Activated CD8-positive, alpha-beta memory T cell treated with anti-CD3 and anti-CD28 coated beads, Interleukin-2, amount 50 U/mL, for 4 hours (primary cell): ENCODE measurements around the gene DPH1.
A peak's percentile ranks its signal among the peaks of the same experiment; 100 is the strongest.

Experiments
- DNase-seq: peaks from one replicate; pipeline ENCODE4 v3.0.0-alpha.2; 2020

Gene DPH1

DNA sequence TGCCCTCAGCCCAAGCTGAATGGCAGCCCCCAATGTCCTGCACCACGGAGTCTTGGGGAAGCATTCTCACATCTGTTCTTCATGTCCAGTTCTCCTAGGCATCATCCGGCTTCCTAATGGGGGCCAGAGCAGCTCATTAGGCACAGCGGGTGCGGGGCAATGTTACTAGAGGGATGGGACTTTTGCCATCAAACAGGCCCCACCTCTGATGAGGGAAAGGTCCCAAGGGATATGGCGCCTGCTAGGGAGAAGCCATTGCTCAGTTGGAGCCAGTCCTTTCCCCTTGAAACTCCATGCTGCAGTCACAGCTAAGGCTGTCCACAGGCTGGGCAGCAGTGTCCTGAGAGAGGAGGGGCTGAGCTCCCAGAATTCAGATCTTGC lies 1.7 kb upstream of the DPH1 start:
- DNase-seq = no peak

DNA sequence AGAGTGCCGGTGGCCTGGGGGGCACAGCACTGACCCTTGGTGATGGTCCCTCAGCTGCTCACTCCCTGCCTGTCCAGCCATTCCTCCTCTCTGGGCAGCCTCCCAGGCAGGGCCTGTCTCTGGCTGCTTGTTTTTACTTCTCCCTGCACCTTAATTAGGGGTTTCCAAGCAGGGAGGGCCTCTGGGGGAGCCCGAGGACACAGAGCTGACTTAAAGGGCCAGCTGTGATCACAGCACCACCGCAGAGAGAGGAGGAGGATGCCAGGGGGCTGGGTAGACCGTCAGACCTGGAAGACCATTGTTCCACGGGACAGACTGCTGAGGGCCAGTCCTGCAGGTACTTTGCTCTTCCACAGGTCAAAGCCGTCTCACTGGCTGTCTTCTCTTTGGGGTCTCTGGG lies 1.2 kb upstream of the DPH1 start:
- no peak for DNase-seq

DNA sequence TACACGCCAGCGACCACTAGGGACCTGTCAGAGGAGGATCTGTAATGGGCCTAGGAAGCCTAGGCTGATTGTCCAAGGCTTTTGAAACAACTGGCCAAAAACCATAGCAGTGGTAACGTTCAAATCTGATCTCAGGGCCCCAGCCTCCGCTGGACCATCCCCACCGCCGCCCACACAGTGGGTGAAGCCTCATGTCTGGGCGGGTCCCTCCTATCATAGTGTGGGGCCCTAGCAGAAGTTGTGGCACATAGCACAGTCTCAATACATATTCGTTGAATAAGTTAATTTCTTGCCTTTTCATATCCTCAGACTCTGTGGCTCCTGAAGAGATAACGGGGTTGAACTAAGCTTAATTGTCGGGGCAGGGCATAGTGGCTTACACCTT lies 818 bp downstream of the DPH1 start:
- DNase-seq = peak; percentile 54

DNA sequence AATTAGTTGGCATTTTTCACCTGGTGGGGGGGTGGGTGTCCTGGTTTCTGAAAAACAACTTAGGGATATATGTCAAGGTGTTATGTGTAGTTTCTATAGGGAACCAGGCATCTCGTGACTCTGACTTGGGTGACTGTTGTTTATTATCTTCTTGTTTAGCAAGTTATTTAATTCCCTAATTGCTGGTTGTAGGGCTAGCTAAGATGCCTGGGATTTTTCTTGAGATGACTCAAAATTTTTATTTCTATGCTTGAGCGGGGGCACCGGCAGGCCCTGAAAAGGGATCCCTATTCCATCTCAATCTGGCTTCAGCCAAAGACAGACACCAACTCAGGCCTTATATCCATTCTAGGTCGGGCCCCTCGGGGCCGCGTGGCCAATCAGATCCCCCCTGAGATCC lies 3.2 kb downstream of the DPH1 start:
- DNase-seq = no peak

DNA sequence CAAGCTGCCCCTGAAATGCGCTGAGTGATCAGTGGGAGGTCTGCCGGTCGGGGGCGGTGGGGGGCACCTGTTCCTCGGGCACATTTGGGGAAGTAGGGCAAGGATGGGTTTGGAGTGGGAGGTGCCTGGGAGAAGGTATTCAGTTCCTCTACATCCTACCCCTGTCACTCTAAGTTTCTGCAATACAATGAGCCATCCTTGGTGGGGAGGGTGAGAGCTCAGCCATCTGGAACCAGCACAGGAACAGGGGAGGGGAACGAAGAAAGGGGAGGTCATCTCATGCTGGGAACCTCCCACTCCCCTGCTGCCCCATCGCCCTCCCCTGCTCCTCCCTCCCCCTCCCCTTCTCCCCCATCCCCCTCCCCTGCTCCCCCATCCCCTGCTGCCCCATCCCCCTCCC lies 4.2 kb downstream of the DPH1 start:
- DNase-seq = no peak

DNA sequence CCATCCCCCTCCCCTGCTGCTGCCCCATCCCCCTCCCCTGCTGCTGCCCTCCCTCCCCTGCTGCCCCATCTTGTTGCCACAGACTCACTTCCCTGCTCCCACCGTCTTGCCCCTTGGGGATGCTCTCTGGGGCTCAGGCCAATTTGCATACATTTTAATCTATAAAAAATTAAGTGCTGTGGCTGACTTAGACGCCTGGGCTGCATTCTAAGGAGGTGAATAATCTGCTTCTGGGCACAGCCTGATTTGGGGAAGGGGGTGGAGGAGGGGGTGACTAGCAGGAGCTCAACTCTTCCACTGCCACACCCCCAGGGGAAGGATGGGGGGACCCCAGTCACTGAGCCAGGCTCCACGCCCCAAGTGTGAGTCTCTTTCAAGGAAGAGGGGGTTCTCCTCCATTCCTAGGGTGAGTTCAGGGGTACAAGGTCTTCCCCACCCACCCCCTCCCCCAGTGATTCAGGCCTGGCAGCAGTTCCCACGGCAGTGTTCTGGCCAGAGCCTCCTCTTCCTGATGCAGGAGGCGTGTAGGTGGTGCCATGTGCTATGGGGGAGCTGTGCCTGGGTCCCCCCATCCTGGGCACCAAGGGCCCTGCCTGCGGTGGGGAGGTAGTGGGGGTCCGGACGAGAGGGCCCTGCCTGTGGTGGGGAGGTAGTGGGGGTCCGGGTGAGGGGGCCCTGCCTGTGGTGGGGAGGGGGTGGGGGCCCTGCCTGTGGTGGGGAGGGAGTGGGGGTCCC lies 5.0 kb downstream of the DPH1 start:
- no peak for DNase-seq

DNA sequence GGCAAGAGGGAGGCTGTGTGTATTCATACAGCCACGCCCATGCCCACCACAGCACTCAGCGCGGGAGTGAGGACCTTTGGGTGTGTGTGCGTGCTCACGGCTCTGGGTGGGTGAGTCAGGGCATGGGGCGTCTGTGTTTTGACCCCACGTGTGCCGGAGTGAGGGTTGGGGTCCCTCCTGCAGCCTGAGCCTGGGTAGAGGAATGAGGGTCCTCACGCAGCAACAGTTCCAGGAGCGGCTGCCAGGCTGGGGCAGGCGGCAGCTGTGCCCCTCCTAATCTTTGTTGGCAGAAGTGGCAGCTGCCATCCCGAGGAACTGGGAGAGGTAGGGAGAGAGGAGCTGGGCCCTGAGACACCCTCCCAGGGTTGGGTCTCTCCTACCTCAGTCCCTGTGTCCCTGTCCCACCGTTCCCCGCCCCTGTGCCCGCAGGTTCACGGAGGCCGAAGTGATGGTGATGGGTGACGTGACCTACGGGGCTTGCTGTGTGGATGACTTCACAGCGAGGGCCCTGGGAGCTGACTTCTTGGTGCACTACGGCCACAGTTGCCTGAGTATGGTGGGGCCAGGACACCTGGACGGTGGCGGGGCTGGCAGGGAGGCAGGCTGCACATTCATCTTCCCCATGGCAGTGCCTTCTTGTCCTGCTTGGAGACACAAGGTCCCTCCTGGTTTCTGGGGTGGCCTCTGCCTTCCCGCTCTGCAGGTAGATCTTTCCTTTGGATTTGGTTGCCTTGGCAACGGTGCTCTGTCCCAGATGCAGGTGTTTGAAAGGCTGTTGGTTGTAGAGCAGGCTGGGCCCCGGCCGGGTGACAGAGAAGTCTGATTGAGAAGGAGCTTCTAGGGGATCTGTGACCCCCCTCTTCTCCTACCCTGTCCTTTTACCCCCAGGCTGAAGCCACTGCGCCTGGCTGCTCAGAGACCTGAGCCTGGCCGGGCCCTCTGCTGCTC lies 5.9 kb downstream of the DPH1 start:
- DNase-seq = no peak

DNA sequence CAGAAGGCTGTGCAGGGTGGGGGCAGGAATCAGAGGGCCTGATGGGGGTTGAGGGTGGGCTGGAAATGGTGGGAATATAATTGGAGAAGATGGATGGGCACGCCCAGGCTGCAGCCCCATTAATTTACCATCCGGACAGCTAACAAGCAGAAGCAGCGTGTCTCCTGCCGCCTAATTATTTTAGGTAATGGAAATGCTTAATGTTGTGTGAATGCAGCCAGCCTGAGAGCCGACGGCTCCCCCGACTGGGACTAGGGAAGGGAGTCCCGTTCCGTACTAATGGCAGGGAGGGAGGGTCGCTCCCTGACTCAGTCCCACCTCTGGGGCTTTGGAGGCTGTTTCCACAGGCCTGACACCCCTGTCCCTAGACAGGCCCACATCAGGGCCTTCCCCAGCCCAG lies 7.2 kb downstream of the DPH1 start:
- no peak for DNase-seq

DNA sequence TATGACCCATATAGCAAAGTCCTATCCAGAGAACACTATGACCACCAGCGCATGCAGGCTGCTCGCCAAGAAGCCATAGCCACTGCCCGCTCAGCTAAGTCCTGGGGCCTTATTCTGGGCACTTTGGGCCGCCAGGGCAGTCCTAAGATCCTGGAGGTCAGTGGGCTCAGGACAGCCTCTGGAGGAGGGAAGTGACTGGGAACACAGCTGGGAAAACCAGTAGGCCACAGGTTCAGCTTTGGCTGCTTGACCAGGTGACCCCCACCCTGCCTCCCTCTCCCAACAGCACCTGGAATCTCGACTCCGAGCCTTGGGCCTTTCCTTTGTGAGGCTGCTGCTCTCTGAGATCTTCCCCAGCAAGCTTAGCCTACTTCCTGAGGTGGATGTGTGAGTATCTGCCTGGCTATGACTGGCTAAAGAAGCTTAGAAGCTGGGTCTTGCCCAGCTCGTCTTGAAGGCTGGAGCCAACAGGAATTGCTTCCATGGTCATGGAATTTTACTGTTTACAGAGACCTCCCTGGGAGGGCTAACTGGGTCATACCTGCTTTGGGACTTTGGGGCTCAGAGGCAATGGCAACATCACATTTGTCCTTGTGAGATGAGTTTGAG lies 10.4 kb downstream of the DPH1 start:
- no peak for DNase-seq

DNA sequence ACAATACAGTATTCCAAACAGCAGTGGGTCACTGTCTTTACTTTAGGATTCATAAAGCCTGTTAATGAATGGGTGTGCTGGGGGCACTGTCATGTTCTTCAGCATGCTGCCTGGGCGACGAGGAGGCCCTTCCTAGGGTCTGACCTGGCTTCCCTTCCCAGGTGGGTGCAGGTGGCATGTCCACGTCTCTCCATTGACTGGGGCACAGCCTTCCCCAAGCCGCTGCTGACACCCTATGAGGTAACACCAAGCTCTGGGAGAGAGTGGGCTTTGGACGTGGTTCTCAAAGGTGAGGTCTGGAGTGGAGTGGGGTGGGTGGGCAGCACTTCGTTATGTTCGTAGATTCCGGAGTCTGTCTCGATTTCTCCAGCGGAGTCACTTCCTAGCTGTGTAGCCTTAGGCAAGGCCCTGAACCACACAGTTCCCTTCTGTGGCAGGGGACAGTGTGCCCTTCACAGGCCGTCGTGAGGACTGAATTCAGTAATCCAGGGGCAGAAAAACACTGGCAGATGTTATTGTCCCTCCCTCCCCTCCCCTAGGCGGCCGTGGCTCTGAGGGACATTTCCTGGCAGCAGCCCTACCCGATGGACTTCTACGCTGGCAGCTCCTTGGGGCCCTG lies 11.1 kb downstream of the DPH1 start:
- no peak for DNase-seq

DNA sequence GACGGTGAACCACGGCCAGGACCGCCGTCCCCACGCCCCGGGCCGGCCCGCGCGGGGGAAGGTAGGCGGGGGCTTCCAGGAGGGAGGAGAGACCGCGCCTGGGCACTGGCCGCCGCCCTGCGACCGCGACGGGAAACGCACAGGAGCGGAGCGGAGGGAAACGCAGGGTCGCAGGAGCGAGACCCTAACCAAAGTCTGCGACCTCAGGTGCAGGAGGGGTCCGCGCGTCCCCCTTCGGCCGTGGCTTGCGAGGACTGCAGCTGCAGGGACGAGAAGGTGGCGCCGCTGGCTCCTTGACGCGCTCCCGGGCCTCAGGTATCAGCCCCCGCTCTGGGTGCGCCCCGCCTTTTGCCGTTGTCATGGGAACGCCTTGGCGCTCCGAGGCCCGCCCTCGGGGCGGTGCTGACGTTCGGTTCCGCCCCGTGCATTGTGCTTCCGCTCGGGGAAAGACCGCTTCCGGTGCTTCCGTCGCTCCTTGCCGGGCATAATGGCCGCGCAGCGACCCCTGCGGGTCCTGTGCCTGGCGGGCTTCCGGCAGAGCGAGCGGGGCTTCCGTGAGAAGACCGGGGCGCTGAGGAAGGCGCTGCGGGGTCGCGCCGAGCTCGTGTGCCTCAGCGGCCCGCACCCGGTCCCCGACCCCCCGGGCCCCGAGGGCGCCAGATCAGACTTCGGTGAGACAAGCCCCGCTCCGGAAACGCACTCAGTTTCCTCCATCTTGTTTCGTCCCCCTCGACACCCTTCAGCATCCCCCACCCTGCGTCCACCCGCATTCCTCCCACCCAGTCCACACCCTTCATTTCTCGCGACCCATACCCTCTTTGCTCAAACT lies 11.8 kb downstream of the DPH1 start, which contains the start of gene OVCA2:
OVCA2 (plus strand) TSS at position 462 of the 829 bp plus-strand sequence; CDS start at position 488, 26 bp downstream.
- peak; percentile 98 for DNase-seq

DNA sequence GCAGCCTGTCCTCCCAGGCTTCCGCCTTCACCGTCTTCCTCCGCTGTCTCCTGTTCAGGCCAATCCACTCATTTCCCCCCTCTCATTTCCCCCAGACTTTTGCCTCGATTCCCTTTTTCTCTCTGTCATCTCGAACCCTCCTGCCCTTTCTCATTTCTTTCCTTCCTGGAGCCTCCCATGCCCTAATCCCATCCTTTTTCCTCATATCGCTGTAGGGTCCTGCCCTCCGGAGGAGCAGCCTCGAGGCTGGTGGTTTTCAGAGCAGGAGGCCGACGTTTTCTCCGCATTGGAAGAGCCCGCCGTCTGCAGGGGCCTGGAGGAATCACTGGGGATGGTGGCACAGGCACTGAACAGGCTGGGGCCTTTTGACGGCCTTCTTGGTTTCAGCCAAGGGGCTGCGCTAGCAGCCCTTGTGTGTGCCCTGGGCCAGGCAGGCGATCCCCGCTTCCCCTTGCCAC lies 12.5 kb downstream of the DPH1 start:
- DNase-seq = no peak

DNA sequence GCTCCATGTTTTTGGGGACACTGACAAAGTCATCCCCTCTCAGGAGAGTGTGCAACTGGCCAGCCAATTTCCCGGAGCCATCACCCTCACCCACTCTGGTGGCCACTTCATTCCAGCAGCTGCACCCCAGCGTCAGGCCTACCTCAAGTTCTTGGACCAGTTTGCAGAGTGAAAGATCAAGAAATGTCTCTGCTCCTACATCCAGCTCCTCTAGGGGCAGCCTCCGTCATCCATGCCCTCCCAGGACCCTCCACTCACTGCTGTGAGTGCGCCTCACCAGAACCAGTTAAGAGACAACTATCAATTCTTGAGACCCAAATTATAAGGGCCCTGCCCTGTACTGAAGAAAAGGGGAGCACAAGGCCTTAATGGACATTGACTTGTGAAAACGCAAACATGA lies 13.0 kb downstream of the DPH1 start:
- no peak for DNase-seq

DNA sequence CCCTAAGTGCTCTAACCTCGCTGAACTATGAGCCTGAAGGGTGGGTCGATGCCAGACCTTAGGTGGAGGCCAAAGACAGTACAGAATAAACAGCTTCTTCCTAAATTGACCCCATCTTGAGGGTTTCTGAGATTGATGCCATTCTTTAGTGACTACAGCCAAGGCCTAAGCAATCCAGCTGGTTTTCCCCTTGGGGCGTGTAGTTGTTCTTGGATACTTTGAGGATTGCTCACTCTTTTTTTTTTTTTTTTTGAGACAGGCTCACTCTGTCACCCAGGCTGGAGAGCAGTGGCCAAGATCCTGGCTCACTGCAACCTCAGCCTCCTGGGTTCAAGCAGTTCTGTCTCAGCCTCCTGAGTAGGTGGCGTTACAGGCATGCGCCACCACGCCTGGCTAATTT lies 13.8 kb downstream of the DPH1 start:
- no peak for DNase-seq

DNA sequence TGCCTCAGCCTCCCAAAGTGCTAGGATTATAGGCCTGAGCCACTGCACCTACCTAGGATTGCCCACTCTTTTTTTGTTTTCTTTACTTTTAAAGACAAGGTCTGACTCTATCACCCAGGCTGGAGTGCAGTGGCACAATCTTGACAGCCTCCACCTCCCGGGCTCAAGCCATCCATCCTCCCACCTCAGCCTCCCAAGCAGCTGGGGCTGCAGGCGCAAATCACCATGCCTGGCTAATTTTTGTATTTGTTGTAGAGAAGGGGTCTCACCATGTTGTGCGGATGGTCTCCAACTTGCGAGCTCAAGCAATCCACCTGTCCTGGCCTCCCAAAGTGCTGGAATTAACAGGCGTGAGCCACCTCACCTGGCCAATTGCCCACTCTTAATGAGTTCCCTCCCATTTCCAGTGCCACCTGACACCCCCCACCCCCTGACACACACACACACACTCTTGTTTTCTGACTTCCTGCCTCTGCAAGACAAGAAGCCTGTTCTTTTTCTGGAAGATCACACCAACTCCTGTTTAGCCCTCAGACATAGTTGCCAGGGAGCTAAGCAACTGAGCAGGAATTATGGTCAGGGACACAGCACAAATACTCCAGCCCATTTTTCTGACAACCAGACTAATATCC lies 14.4 kb downstream of the DPH1 start:
- no peak for DNase-seq

DNA sequence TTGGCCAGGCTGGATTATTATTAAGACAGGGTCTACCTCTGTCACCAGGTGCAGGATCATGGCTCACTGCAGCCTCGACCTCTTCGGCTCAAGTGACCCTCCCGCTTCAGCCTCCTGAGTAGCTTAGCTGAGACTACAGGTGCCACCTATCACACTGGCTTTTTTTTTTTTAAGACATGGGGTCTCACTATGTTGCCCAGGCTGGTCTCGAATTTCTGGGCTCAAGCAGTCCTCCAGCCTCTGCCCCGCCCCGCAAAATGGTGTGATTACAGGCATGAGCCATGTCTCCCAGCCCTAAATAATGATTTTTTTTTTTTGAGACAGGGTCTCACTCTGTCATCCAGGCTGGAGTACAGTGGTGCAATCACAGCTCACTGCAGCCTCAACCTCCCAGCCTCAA lies 17.6 kb downstream of the DPH1 start:
- DNase-seq = no peak

DNA sequence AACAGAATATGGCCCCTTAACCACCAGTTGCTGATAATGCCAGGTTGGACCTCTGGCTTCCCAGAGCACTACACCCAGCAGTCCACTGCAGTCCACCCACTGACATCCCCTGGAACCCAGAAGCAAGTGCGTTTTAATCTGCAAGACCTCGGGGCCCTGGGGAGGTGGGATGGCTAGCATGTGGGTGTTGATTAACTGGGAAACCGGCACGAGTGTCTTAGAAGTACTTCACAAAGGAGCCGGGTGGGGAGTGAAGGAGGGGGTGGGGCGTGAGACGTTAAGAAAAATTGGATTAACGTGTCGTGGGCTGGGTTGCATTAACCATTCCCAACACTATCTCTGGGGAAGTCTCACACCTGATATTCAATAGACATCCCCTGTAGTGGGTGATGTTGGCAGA lies 18.9 kb downstream of the DPH1 start:
- DNase-seq = no peak

DNA sequence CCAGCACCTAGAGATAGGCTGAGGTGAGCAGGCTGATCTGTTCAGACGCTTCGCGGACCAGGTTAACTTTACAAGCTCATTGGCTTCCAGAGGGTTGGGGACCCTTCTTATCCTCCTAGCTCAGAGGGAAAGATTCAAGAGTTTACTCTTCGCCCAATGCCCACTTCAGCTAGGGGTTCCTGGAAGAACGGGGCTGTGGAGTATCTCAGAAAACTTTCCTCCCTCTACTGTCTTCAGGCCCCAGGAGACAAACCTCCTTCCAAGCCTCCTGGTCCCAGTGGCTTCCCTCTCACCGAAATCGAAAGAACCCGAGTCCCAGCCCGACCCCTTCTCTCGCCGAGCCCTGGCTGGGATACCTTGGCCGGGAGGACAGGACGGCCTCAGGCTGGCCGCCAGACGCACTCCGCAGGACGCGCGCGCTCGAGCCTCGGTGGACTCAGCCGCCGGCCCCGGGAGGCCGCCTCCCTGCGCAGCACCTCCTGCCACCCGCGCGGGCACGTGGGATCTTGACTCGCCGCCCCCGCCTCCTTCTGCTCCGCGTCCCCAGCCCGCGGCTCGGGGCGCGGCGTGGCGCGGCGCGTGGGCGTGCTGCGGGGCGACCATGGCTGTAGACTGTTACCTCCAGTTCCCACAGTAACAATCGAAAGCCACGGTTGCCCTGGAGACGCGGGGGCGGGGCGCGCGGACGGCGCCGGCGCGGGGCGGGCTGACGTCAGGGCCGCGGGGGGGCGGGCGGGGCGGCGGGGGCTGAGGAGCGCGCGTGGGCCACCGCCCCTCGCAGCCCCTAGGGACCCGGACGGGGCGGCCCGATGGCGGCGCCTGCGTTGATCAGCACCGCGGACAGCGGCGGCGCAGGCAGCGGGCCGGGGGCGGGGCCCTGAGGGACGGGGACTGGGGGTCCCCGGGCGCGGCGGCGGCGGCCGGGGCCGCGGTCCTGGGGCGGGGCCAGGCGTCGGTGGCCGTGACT lies 19.7 kb downstream of the DPH1 start:
- DNase-seq = peak; percentile 94

DNA sequence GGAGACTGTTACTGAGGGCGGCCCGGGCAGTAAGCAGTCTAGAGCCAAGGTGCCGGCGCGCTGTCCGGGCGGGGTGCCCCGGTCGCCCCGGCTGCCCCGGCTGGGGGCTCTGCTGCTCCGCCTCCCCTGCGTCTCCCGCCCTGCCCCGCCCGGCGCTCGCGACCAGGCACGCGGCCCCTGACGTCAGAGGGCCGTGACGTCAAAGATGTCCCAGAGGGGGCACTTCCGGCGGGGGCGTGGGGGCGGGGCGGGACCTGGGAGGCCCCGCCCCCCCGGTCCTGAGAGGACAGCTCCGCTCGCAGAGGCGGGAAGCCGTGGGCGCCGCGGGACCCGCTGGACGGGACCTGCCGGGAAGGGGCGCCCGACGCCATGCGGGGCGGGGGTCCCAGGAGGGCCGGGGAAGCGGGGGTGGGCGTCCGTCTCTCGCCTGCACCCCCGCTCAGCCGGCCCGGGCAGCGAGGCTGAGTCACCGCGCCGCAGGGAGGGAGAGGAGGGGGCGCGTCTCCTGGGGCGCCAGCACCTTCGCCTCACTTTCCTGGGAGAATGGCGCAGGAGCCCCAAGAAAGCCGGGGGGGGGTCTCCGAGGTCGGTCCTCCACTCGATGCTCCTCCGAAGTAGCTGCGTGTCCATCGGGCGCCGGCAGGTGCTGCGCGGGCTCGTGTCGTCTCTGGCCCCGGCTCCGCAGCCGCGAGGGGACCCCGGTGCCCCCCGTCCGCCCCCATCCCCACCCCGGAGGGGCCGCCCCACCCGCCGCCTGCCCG lies 20.5 kb downstream of the DPH1 start:
- DNase-seq = peak; percentile 77
